HCT116 (cell line): ENCODE results near the gene BRSK1. TPM values are rescaled to one million over a fixed set of nuclear protein-coding genes. Genes with fewer than 3 reads are reported as not detected.

ENCODE experiments used
- ATAC-seq: fragments of 200-7000 bp; cut with Tn5 transposase; 2 replicates; pipeline ENCODE4 v1.9.1; 2020; ENCODE audit warnings: mild to moderate bottlenecking, moderate library complexity
- BruUV-seq: library from RNA; stranded (reverse); fragments of 400-500 nt; replicated peaks from 2 replicates; lab custom pipeline; 2021; lab: Mats Ljungman, UMichigan
- CTCF ChIA-PET: fragments of 300-600 bp; sonication (Branson Sonifier 250); formaldehyde crosslinking; loops from one replicate; lab custom pipeline; 2021; ENCODE audit warnings: antibody characterized with exemption; lab: Charles Lee
- POLR2A ChIA-PET: fragments of 300-600, 350-600 bp; sonication (Branson Sonifier 250); formaldehyde crosslinking; loops from one replicate; lab custom pipeline; 2021; ENCODE audit warnings: antibody characterized with exemption; lab: Charles Lee
- RAD21 ChIA-PET, 2 experiments: fragments of 300-600 bp; sonication (Branson Sonifier 250); formaldehyde crosslinking; loops; one replicate each; lab custom pipeline; 2023; ENCODE audit warnings: low total read pairs in 2 of 2; ENCODE audit not compliant: uncharacterized antibody in 2 of 2, unreplicated experiment in 2 of 2, low non-redundant PET in 1 of 2; lab: Charles Lee
- DNase-seq: peaks from one replicate; pipeline ENCODE4 v3.0.0-alpha.2; 2010; ENCODE audit warnings: low read depth, low spot score
- H2AFZ ChIP-seq: fragments of 200-600 bp; shearing (Covaris generic), sonication (generic); 2 replicates; pipeline ENCODE4 v1.6.1; 2017; ENCODE audit warnings: low read depth, mixed run types, mixed read lengths, antibody characterized with exemption, low read length; ENCODE audit not compliant: poor library complexity, severe bottlenecking
- H3K27ac ChIP-seq: 2 replicates; pipeline ENCODE4 v1.5.1; 2012; ENCODE audit warnings: low read depth, low read length
- H3K27me3 ChIP-seq: fragments of 200-600 bp; sonication (generic); 2 replicates; pipeline ENCODE4 v1.6.1; 2016; ENCODE audit warnings: mixed run types, low read length, mixed read lengths; ENCODE audit not compliant: insufficient read depth
- H3K36me3 ChIP-seq, 2 experiments: fragments of 200-500 bp in 1 of 2; fragments of 200-600 bp in 1 of 2; sonication (Bioruptor generic) in 1 of 2; sonication (generic) in 1 of 2; 2 replicates each; pipeline versions ENCODE4 v1.5.1 to v1.6.1; 2014 to 2016; ENCODE audit warnings: low read length in 2 of 2, inconsistent platforms in 1 of 2, mixed read lengths in 1 of 2, mixed run types in 1 of 2; ENCODE audit not compliant: insufficient read depth in 2 of 2, control insufficient read depth in 1 of 2
- H3K4me1 ChIP-seq, 2 experiments: fragments of 200-600 bp in 1 of 2; sonication (generic) in 1 of 2; 2 replicates each; pipeline versions ENCODE4 v1.5.1 to v1.6.1; 2012 to 2017; ENCODE audit warnings: low read length in 2 of 2, inconsistent platforms in 1 of 2, mild to moderate bottlenecking in 1 of 2, mixed read lengths in 1 of 2, mixed run types in 1 of 2, moderate library complexity in 1 of 2; ENCODE audit not compliant: insufficient read depth in 2 of 2, control insufficient read depth in 1 of 2
- H3K4me2 ChIP-seq: fragments of 200-600 bp; sonication (generic); 2 replicates; pipeline ENCODE4 v1.6.1; 2017; ENCODE audit warnings: mixed run types, low read length, mixed read lengths
- H3K4me3 ChIP-seq, 2 experiments: fragments of 200-600 bp in 1 of 2; sonication (generic) in 1 of 2; replicated peaks in 1 of 2; 2 replicates each; pipeline ENCODE4 v1.5.1; 2011 to 2016; ENCODE audit warnings: low read length in 2 of 2, control low read depth in 1 of 2, low read depth in 1 of 2, mild to moderate bottlenecking in 1 of 2, mixed read lengths in 1 of 2, mixed run types in 1 of 2
- H3K79me2 ChIP-seq: fragments of 200-600 bp; sonication (generic); 2 replicates; pipeline ENCODE4 v1.6.1; 2017; ENCODE audit warnings: mild to moderate bottlenecking, mixed run types, low read length, moderate library complexity, mixed read lengths; ENCODE audit not compliant: insufficient read depth
- H3K9ac ChIP-seq: fragments of 200-600 bp; sonication (generic); 2 replicates; pipeline ENCODE4 v1.6.1; 2016; ENCODE audit warnings: low read length, mixed read lengths
- H3K9me2 ChIP-seq: fragments of 200-600 bp; sonication (generic), shearing (Covaris generic); 2 replicates; pipeline ENCODE4 v1.6.1; 2017; ENCODE audit warnings: mixed run types, mild to moderate bottlenecking, moderate library complexity; ENCODE audit not compliant: insufficient read depth
- H3K9me3 ChIP-seq, 2 experiments: fragments of 200-500 bp in 1 of 2; fragments of 200-600 bp in 1 of 2; sonication (Bioruptor generic) in 1 of 2; sonication (generic) in 1 of 2; 2 replicates each; pipeline ENCODE4 v1.6.1; 2014 to 2017; ENCODE audit warnings: low read length in 2 of 2, mixed read lengths in 2 of 2, inconsistent platforms in 1 of 2, low read depth in 1 of 2, mild to moderate bottlenecking in 1 of 2, mixed run types in 1 of 2, moderate library complexity in 1 of 2; ENCODE audit not compliant: control insufficient read depth in 1 of 2, insufficient read depth in 1 of 2
- H4K20me1 ChIP-seq: fragments of 200-600 bp; sonication (generic), shearing (Covaris generic); 2 replicates; pipeline ENCODE4 v1.6.1; 2017; ENCODE audit warnings: mixed run types, mild to moderate bottlenecking, moderate library complexity; ENCODE audit not compliant: insufficient read depth
- ATF3 ChIP-seq: IDR thresholded peaks from 2 replicates; pipeline ENCODE4 v1.6.1; 2012
- CEBPB ChIP-seq: IDR thresholded peaks from 2 replicates; pipeline ENCODE4 v1.6.1; 2012; ENCODE audit warnings: low read depth
- EGR1 ChIP-seq: IDR thresholded peaks from 2 replicates; pipeline ENCODE4 v1.6.1; 2012; ENCODE audit warnings: low read depth
- FOSL1 ChIP-seq: IDR thresholded peaks from 2 replicates; pipeline ENCODE4 v1.6.1; 2012; ENCODE audit warnings: low read depth
- JUND ChIP-seq: IDR thresholded peaks from 2 replicates; pipeline ENCODE4 v1.6.1; 2012
- POLR2A ChIP-seq: IDR thresholded peaks from 2 replicates; pipeline ENCODE4 v1.7.0; 2011; ENCODE audit warnings: borderline replicate concordance; ENCODE audit not compliant: insufficient read depth, insufficient read length; ENCODE audit errors: extremely low read depth
- POLR2AphosphoS5 ChIP-seq: IDR thresholded peaks from 2 replicates; pipeline ENCODE4 v1.6.1; 2011; ENCODE audit warnings: mild to moderate bottlenecking, low read depth, low read length, moderate library complexity
- RAD21 ChIP-seq: IDR thresholded peaks from 2 replicates; pipeline ENCODE4 v1.6.1; 2012; ENCODE audit warnings: low read depth, mild to moderate bottlenecking
- SP1 ChIP-seq: IDR thresholded peaks from 2 replicates; pipeline ENCODE4 v1.6.1; 2012; ENCODE audit warnings: low read depth
- TCF7L2 ChIP-seq: IDR thresholded peaks from 2 replicates; pipeline ENCODE4 v1.7.0; 2011; ENCODE audit warnings: borderline replicate concordance, inconsistent platforms; ENCODE audit not compliant: insufficient read depth, insufficient read length; ENCODE audit errors: extremely low read depth
- ZFX ChIP-seq: fragments of 450-650 bp; IDR thresholded peaks from 2 replicates; pipeline ENCODE4 v1.6.1; 2017
- ZNF274 ChIP-seq: fragments of 200-500 bp; sonication (Bioruptor generic); IDR thresholded peaks from 2 replicates; pipeline ENCODE4 v1.6.1; 2014; ENCODE audit warnings: mild to moderate bottlenecking, low read depth, low read length, inconsistent platforms
- intact Hi-C: fragments of 100-400 bp; cut with micrococcal nuclease; formaldehyde crosslinking; loops from 2 replicates; pipeline ENCODE4 v1.10.0; 2022
- total RNA-seq: library from RNA; stranded (reverse); gene quantifications from one replicate; pipeline ENCODE4 v1.2.1, GENCODE V29; 2021; ENCODE audit not compliant: unreplicated experiment
- TF ChIP-seq, protein P1 (sequence below): IDR thresholded peaks from 2 replicates; pipeline ENCODE4 v1.6.1; 2012
- TF ChIP-seq, protein P2 (sequence below), 3 experiments: fragments of 200-600 bp in 1 of 3; sonication (generic) in 1 of 3; IDR thresholded peaks in 2 of 3; conservative IDR thresholded peaks in 1 of 3; 2 replicates each; pipeline ENCODE4 v1.5.1; 2012 to 2017; ENCODE audit warnings: low read depth in 2 of 3, low read length in 2 of 3, antibody characterized with exemption in 1 of 3, borderline replicate concordance in 1 of 3, control low read depth in 1 of 3, mild to moderate bottlenecking in 1 of 3, mixed read lengths in 1 of 3, mixed run types in 1 of 3, moderate library complexity in 1 of 3; ENCODE audit not compliant: insufficient read depth in 1 of 3

The BRSK1 gene
- total RNA-seq, 1 experiment from 2014 or later: 33.3 TPM

- no peak overlapping the region for H3K9ac ChIP-seq
- ATAC-seq: no peak
- H3K79me2 ChIP-seq: no peaks in the 10 kb centered on the region
- RAD21 ChIA-PET: no interaction called here
- no peaks in the 10 kb centered on the region for H4K20me1 ChIP-seq
- no peaks in the 10 kb centered on the region; a peak in 1 of 4 replicates for H3K36me3 ChIP-seq
- no peak overlapping the region for H3K27ac ChIP-seq
- H3K4me3 ChIP-seq: no peak overlapping the region
- no peaks in the 10 kb centered on the region for H3K27me3 ChIP-seq
- no peak overlapping the region for H3K4me2 ChIP-seq
- H2AFZ ChIP-seq: no peak overlapping the region
- TF ChIP-seq SP1: no peak
- TF ChIP-seq, protein P1, sequence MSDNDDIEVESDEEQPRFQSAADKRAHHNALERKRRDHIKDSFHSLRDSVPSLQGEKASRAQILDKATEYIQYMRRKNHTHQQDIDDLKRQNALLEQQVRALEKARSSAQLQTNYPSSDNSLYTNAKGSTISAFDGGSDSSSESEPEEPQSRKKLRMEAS: no peak
- no peak for TF ChIP-seq POLR2A
- no peak for TF ChIP-seq ATF3
- no peak for TF ChIP-seq POLR2AphosphoS5
- no peak for TF ChIP-seq RAD21
- TF ChIP-seq EGR1: no peak
- TF ChIP-seq TCF7L2: no peak
- TF ChIP-seq, protein P2, sequence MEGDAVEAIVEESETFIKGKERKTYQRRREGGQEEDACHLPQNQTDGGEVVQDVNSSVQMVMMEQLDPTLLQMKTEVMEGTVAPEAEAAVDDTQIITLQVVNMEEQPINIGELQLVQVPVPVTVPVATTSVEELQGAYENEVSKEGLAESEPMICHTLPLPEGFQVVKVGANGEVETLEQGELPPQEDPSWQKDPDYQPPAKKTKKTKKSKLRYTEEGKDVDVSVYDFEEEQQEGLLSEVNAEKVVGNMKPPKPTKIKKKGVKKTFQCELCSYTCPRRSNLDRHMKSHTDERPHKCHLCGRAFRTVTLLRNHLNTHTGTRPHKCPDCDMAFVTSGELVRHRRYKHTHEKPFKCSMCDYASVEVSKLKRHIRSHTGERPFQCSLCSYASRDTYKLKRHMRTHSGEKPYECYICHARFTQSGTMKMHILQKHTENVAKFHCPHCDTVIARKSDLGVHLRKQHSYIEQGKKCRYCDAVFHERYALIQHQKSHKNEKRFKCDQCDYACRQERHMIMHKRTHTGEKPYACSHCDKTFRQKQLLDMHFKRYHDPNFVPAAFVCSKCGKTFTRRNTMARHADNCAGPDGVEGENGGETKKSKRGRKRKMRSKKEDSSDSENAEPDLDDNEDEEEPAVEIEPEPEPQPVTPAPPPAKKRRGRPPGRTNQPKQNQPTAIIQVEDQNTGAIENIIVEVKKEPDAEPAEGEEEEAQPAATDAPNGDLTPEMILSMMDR (IDR thresholded peaks at IDR 0.05 in 2 of 3, conservative IDR thresholded peaks at IDR 0.05 in 1 of 3; ENCODE audit: borderline replicate concordance in 1 of 3, insufficient read depth in 1 of 3, low read depth in 2 of 3, low read length in 2 of 3): no peak
- no peak for TF ChIP-seq FOSL1
- no peak for TF ChIP-seq ZNF274
- no peak for TF ChIP-seq JUND
- TF ChIP-seq CEBPB: no peak
- no peak for TF ChIP-seq ZFX
- TF ChIP-seq, all 23 proteins: peak for 0
- Histone ChIP-seq H3K9me2 (no peaks in the 10 kb centered on the region), H3K9me3 (no peaks in the 10 kb centered on the region), H3K4me1 (peaks cover 8 to 44% of the 10 kb centered on the region in 2 experiments; a peak in 3 of 4 replicates)
- intact Hi-C loops: no loop called here
- BruUV-seq: no TSS peak
- no peak for DNase-seq
- CTCF ChIA-PET: no interaction called here
- POLR2A ChIA-PET: interaction anchor here (3.8 kb wide), 1 partner anchor 9 kb away, joined by 18 read pairs; the partner anchor contains the start of gene KMT5C
Observed at GRCh38 chr19:55348317-55349034, 64.7 kb downstream of the BRSK1 start.
